GM12891 (cell line): ENCODE results near the gene SIRPA.
A peak's percentile ranks its signal among the peaks of the same experiment; 100 is the strongest.

Experiments
- DNase-seq: peaks from one replicate; pipeline ENCODE4 v3.0.0; 2011; ENCODE audit warnings: low spot score; ENCODE audit not compliant: insufficient read length
- FAIRE-seq: peaks from 2 replicates; lab custom pipeline; 2011; peaks lifted over from hg19 to GRCh38; lab: Jason Lieb, UNC
- PAX5 ChIP-seq: IDR thresholded peaks from 2 replicates; pipeline ENCODE4 v1.6.1; 2011; ENCODE audit warnings: low read length, moderate library complexity, mild to moderate bottlenecking; ENCODE audit not compliant: insufficient read depth, severe bottlenecking
- POLR2A ChIP-seq: IDR thresholded peaks from 2 replicates; pipeline ENCODE4 v1.6.1; 2011; ENCODE audit warnings: low read depth, low read length, control low read depth
- POLR2AphosphoS5 ChIP-seq: IDR thresholded peaks from 2 replicates; pipeline ENCODE4 v1.6.1; 2011; ENCODE audit warnings: low read depth, low read length, control low read depth
- POU2F2 ChIP-seq: IDR thresholded peaks from 2 replicates; pipeline ENCODE4 v1.6.1; 2011; ENCODE audit warnings: low read depth, mild to moderate bottlenecking, control low read depth, low read length, moderate library complexity
- SPI1 ChIP-seq: IDR thresholded peaks from 2 replicates; pipeline ENCODE4 v1.6.1; 2011; ENCODE audit warnings: low read depth, low read length, control low read depth
- TAF1 ChIP-seq: IDR thresholded peaks from 2 replicates; pipeline ENCODE4 v1.6.1; 2011; ENCODE audit warnings: low read depth, low read length, control low read depth

SIRPA gene

DNA sequence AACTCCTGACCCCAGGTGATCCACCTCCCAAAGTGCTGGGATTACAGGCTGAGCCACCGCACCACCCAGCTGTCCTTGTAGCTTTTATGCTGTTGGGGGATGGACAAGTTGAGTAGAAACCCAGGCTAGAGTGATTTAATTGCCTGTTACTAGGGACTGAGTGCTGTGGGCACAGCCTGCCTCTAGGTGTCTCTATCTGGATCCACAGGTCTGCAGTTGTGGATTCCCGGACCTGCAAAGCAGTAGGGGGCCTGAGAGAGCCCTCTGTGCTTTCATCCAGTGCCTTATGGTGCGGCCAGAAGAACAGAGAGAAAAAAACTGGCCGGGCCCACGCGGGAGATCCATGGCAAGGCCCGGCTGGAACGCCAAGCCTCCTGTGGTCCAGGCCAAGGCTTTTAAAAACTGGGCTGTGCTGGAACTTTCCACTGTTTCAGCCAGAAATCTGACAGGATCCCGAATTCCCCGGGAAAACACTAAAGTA, 5.2 kb downstream of the SIRPA start:
- peak; percentile 56 for DNase-seq
- peak; percentile 85 for FAIRE-seq
- TF ChIP-seq POLR2A = no peak
- no peak for TF ChIP-seq POLR2AphosphoS5
- TF ChIP-seq SPI1 = no peak
- TF ChIP-seq POU2F2 = no peak
- no peak for TF ChIP-seq TAF1
- TF ChIP-seq PAX5 = no peak

DNA sequence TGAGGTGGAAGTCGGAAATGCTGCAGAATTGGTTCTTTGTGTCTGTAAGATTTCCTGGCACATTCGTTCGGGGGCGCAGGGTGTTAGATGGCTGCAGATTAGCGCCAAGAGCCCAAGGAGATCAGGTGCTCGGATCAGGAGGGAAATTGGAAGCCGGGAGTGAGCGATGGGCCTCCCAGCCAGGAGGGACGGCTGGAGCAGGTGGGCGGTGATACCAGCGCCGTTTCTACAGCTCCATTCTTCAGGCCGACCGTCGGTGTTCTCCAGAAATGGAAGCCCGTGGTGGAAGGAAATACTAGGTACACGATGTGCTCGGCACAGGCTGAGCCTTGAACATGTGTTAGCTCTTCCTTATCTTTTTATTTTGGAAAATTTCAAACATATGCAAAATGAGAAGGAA, 6.5 kb downstream of the SIRPA start:
- FAIRE-seq (no peak), DNase-seq (no peak)
- TF ChIP-seq POU2F2 = no peak
- no peak for TF ChIP-seq POLR2AphosphoS5
- no peak for TF ChIP-seq POLR2A
- no peak for TF ChIP-seq TAF1
- no peak for TF ChIP-seq PAX5
- no peak for TF ChIP-seq SPI1

DNA sequence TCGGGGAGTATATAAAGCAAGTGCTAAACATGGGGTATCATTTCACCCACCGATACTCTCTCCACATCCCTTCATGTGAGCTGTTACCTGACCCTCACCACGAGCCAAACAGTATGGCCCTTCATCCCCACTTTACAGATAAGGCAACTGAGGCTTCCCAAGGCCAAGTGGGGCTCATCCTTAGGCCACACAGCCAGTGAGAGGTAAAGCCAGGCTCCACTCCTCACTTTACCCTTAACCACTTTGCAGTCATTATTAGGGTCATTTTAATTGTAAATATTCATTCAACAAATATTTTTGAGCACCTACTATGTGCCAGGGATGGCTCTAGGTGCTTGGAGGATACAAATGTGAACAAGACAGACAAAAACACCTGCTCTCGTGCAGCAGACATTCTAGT, 7.0 kb downstream of the SIRPA start:
- no peak for TF ChIP-seq PAX5
- no peak for TF ChIP-seq POLR2A
- TF ChIP-seq POU2F2 = no peak
- no peak for TF ChIP-seq SPI1
- no peak for TF ChIP-seq POLR2AphosphoS5
- no peak for TF ChIP-seq TAF1
- FAIRE-seq (no peak), DNase-seq (no peak)

DNA sequence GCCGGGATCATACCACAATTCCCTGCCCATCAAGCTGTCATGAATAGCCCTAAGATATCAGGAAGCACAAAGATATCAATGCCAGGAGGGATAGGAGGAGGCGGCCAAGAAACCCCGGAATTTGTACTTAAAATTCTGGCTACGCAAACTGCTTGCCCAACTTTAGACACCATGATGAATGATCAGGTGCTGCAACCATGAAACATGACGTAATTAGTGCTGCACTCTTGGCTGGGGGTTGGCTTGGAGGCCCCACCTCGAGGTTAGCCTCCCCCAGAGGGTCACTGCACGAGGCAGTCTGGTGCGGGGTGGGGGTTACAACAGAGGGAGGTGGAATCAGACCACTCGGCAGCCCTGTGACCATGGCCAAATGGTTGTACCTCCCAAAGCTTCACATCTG, 8.9 kb downstream of the SIRPA start:
- DNase-seq (no peak), FAIRE-seq (no peak)
- TF ChIP-seq POLR2A = no peak
- no peak for TF ChIP-seq POLR2AphosphoS5
- no peak for TF ChIP-seq PAX5
- TF ChIP-seq POU2F2 = no peak
- TF ChIP-seq TAF1 = no peak
- no peak for TF ChIP-seq SPI1

DNA sequence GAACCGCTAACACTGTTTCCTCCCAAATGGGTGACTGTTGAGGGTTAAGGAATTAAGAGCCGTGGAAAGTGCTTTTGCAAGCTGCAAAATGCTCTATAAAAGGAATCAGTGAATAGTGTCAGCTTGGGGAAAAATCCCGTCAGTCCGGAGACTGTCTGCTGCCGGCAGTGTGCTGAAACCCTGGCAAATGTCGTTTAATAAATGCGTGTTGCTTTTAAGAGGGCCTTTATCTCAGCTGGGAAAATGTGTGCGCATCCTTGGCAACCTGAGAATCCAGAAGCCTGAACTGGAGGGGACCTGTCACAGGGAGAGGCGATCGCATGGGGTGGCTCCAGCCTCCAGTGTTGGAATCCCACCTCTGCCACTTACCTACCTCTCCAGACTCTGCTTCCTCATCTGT, 9.8 kb downstream of the SIRPA start:
- no peak for FAIRE-seq
- TF ChIP-seq POLR2AphosphoS5 = no peak
- no peak for TF ChIP-seq POU2F2
- TF ChIP-seq TAF1 = no peak
- no peak for TF ChIP-seq SPI1
- no peak for TF ChIP-seq POLR2A
- TF ChIP-seq PAX5 = no peak
- no peak for DNase-seq

DNA sequence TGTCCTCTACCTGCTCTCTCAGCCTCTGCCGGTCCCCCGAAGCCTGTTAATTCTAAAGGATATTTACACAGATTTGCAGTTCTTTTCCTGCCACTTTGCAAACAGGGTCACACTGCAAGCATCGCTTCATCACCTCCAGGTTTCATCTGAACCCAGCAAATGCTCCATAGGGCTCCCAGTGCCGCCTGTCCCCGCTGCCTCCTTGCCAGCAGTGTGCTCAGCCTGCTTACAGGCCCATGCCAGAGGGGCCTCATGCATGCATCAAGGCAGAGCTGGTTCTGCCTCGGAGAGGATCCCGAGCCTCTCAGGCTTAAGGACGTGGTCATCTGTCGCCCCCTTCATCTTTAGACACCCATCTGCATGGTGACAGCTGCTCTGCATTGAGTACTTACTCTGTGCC, 10.5 kb downstream of the SIRPA start:
- no peak for TF ChIP-seq TAF1
- TF ChIP-seq PAX5 = no peak
- TF ChIP-seq POU2F2 = no peak
- no peak for TF ChIP-seq SPI1
- no peak for TF ChIP-seq POLR2AphosphoS5
- TF ChIP-seq POLR2A = no peak
- FAIRE-seq = no peak
- no peak for DNase-seq

DNA sequence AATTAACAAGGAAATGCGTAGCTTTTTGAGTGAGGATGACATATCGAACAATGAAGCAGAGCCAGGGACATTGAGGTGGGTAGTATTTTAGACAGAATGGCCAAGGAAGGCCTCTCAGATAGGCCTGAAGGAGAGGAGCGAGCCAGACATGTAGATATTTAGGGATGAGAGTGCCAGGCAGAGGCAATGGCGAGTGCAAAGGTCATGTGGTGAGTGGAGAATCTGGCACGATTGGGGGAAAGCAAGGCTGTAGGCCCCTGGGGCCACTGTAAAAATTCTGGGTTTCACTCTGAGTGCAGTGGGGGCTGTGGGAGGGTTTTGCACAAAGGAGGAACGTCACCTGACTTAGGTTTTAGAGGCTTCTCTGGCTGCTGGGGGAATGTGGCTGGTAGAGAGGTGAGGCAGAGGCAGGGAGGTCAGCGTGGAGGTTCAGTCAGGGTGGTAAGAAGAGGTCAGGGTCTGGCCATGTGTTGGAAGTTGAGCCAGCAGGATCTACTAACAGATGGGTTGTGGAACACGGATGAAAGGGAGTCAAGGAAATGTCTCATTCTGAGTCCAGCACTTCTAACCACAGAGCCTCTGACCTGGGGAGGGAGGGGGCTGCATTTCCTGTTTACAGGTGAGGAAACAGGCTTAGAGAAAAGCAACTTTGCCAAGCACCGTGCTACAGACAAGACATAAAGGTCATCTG, 11.3 kb downstream of the SIRPA start:
- FAIRE-seq (peak; percentile 50), DNase-seq (no peak)
- no peak for TF ChIP-seq POU2F2
- no peak for TF ChIP-seq TAF1
- no peak for TF ChIP-seq POLR2AphosphoS5
- no peak for TF ChIP-seq POLR2A
- TF ChIP-seq SPI1 = no peak
- TF ChIP-seq PAX5 = no peak

DNA sequence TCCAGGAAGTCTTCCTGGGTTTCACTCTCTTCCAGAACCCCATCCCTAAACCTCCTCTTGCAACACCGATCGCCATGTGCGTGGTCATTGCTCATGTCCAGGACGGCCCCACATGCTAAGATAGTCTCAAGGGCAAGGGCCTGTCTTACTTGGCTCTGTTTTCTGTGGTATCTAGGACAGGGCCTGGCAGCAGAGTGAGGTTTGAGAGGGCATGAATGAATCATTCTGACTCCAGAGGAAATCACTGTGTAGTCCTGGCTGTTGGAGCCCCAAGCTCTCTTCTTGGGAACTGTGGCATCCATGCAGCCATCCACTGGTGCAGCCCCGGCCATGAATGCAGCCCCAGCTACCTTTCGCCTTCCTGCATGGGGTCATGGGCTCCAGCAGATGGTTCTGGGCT, 12.4 kb downstream of the SIRPA start:
- DNase-seq = no peak
- FAIRE-seq = no peak
- TF ChIP-seq TAF1 = no peak
- no peak for TF ChIP-seq POLR2A
- no peak for TF ChIP-seq SPI1
- no peak for TF ChIP-seq POU2F2
- TF ChIP-seq POLR2AphosphoS5 = no peak
- TF ChIP-seq PAX5 = no peak

DNA sequence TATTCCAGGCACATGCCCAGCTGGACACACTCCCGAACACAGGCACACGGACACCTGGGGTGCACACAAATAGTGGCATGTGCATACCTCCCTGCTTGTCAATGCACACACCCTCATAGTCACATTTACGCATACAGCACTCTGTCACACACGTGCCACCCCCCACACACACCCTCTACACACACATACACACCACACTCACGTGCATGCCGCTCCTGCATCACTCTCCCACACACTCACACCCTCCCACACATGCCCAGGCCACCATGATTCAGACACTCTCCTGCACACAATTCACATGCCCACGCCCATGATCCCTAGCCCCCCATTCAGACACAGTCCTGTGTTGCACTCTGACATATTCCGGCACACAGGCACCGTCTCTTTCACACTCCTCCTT, 13.0 kb downstream of the SIRPA start:
- no peak for TF ChIP-seq TAF1
- no peak for TF ChIP-seq SPI1
- TF ChIP-seq POLR2A = no peak
- no peak for TF ChIP-seq POLR2AphosphoS5
- TF ChIP-seq PAX5 = no peak
- TF ChIP-seq POU2F2 = no peak
- FAIRE-seq = no peak

More for the DNA sequence above, 13.0 kb downstream of the SIRPA start:
- DNase-seq = no peak
